Keratinocyte (primary cell): Measurements from ENCODE around the gene ATP2B2. TPM values are rescaled to one million over a fixed set of nuclear protein-coding genes. Genes with fewer than 3 reads are reported as not detected.

Experiments used
- DNase-seq: peaks from one replicate; pipeline ENCODE4 v3.0.0-alpha.2; 2011; ENCODE audit warnings: low read depth, missing footprints, low spot score
- FAIRE-seq: peaks from 2 replicates; lab custom pipeline; 2011; peaks lifted over from hg19 to GRCh38; lab: Jason Lieb, UNC
- H2AFZ ChIP-seq: 2 replicates; pipeline ENCODE4 v1.6.0; 2012; ENCODE audit warnings: low read length, control low read depth, inconsistent platforms; ENCODE audit not compliant: control insufficient read depth
- H3K27ac ChIP-seq: 2 replicates; pipeline ENCODE4 v1.5.1; 2011; ENCODE audit warnings: low read length; ENCODE audit not compliant: control insufficient read depth, insufficient read depth
- H3K27me3 ChIP-seq: 3 replicates; pipeline ENCODE4 v1.6.0; 2011; ENCODE audit warnings: low read length; ENCODE audit not compliant: control insufficient read depth, insufficient read depth; ENCODE audit errors: extremely low read depth
- H3K36me3 ChIP-seq, 2 experiments: 2 replicates in 1 of 2; 3 replicates in 1 of 2; pipeline ENCODE4 v1.5.1; 2011; ENCODE audit warnings: low read length in 2 of 2, mild to moderate bottlenecking in 1 of 2; ENCODE audit not compliant: control insufficient read depth in 2 of 2, insufficient read depth in 2 of 2; ENCODE audit errors: extremely low read depth in 1 of 2
- H3K4me1 ChIP-seq: 3 replicates; pipeline ENCODE4 v1.5.1; 2011; ENCODE audit warnings: low read length; ENCODE audit not compliant: control insufficient read depth, insufficient read depth; ENCODE audit errors: extremely low read depth
- H3K4me2 ChIP-seq: 3 replicates; pipeline ENCODE4 v1.6.0; 2011; ENCODE audit warnings: low read depth, low read length; ENCODE audit not compliant: control insufficient read depth, insufficient read depth; ENCODE audit errors: extremely low read depth
- H3K4me3 ChIP-seq, 3 experiments: fragments of 200-600 bp in 1 of 3; sonication (generic) in 1 of 3; 2 replicates in 2 of 3; 3 replicates in 1 of 3; pipeline ENCODE4 v1.5.1; 2011 to 2016; ENCODE audit warnings: low read length in 3 of 3, mild to moderate bottlenecking in 3 of 3, control low read depth in 2 of 3, inconsistent platforms in 1 of 3, low read depth in 1 of 3, mixed read lengths in 1 of 3, mixed run types in 1 of 3, moderate library complexity in 1 of 3; ENCODE audit not compliant: control insufficient read depth in 2 of 3, insufficient read depth in 2 of 3; ENCODE audit errors: extremely low read depth in 1 of 3
- H3K79me2 ChIP-seq: 2 replicates; pipeline ENCODE4 v1.6.0; 2012; ENCODE audit warnings: low read length; ENCODE audit not compliant: control insufficient read depth, insufficient read depth
- H3K9ac ChIP-seq: 3 replicates; pipeline ENCODE4 v1.6.0; 2011; ENCODE audit warnings: low read length; ENCODE audit not compliant: control insufficient read depth, insufficient read depth; ENCODE audit errors: extremely low read depth
- H3K9me1 ChIP-seq: 3 replicates; pipeline ENCODE4 v1.6.0; 2011; ENCODE audit warnings: low read length; ENCODE audit not compliant: control insufficient read depth, insufficient read depth; ENCODE audit errors: extremely low read depth
- H3K9me3 ChIP-seq: 2 replicates; pipeline ENCODE4 v1.5.1; 2012; ENCODE audit warnings: low read depth, low read length; ENCODE audit not compliant: control insufficient read depth
- H4K20me1 ChIP-seq: 3 replicates; pipeline ENCODE4 v1.6.0; 2011; ENCODE audit warnings: low read length; ENCODE audit not compliant: control insufficient read depth, insufficient read depth; ENCODE audit errors: extremely low read depth
- CTCF ChIP-seq, 3 experiments: IDR thresholded peaks in 1 of 3; conservative IDR thresholded peaks in 1 of 3; optimal IDR thresholded peaks in 1 of 3; 2 replicates in 2 of 3; 3 replicates in 1 of 3; pipeline versions ENCODE3 to v1.5.1; 2011; ENCODE audit warnings: low read length in 3 of 3, mild to moderate bottlenecking in 3 of 3, moderate library complexity in 2 of 3, control low read depth in 1 of 3, inconsistent platforms in 1 of 3; ENCODE audit not compliant: insufficient read depth in 2 of 3; ENCODE audit errors: extremely low read depth in 1 of 3
- EZH2 ChIP-seq: IDR thresholded peaks from one replicate; pipeline ENCODE4 v1.6.1; 2012; ENCODE audit warnings: inconsistent platforms, mild to moderate bottlenecking, low read length, moderate library complexity
- dilution Hi-C: fragments of 300-500 bp; cut with MboI; formaldehyde crosslinking; loops from one replicate; pipeline ENCODE4 v1.7.0; 2020; ENCODE audit warnings: low sequenced_read_pairs; ENCODE audit not compliant: extremely low pct_ligation_motif_present
- polyA plus RNA-seq, 5 experiments: library from polyadenylated mRNA; depleted of rRNA in 3 of 5; stranded (reverse) in 3 of 5; stranded (forward) in 1 of 5; unstranded in 1 of 5; fragments of >200 nt; gene quantifications; 1 replicate in 1 of 5; 2 replicates in 3 of 5; 3 replicates in 1 of 5; pipeline versions ENCODE4 v1.2.1 to v1.2.3, GENCODE V29; 2011 to 2012; ENCODE audit warnings: missing spikeins in 2 of 5, low read depth in 1 of 5, low replicate concordance in 1 of 5

Gene ATP2B2
- polyA plus RNA-seq, 1 donor (not counting 4 experiments of a cell fraction or from before 2014, with no cell fraction given): not detected

DNA sequence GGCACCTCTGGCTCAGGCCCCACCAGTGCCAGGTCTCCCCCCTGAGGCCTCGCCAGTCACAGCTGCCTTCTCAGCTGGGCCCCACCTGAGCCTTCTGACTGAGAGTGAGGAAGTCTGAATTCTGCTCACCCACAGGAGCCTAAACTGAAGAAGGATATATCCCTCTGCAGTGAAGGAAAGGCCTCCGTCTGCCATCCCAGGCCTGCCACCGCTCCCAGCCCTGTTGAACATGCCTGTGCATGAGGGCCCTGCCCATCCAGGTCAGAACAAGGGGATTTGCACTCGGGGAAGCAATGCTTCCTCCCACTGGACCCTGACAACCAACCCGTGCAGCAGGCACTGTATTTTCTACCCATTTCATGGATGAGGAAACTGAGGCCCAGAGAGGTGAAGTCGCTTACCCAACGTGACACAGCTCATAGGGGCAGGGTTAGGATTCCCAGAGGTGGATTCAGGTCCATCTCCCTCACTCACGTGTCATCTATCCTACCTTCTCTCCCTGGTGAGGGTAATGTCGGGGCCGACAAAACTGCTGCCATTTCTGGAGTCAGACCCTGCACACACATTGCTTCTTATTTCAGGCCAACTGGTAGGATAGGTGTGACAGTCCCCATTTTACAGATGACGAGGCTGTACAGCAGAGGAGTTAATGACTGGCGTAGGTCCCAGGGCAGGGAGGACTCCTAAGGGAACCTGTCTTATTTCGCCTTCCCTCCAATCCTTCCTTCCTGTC is 22.6 kb downstream of the ATP2B2 start:
- TF ChIP-seq EZH2 (no peak), CTCF (optimal IDR thresholded peaks at IDR 0.05 in 1 of 3, IDR thresholded peaks at IDR 0.05 in 1 of 3, conservative IDR thresholded peaks at IDR 0.05 in 1 of 3; ENCODE audit: extremely low read depth in 1 of 3, insufficient read depth in 2 of 3, low read length in 3 of 3) (no peak)
- Histone ChIP-seq H3K4me3 (no peak overlapping the region), H3K9me3 (no peaks in the 10 kb centered on the region), H3K9me1 (no peaks in the 10 kb centered on the region), H3K79me2 (no peaks in the 10 kb centered on the region), H4K20me1 (peaks cover 3% of the 10 kb centered on the region), H3K4me2 (no peak overlapping the region), H3K36me3 (no peaks in the 10 kb centered on the region), H3K27me3 (peaks cover 15% of the 10 kb centered on the region), H3K27ac (no peak overlapping the region), H3K4me1 (no peaks in the 10 kb centered on the region), H2AFZ (no peak overlapping the region), H3K9ac (no peak overlapping the region)
- DNase-seq (no peak), FAIRE-seq (no peak)
- dilution Hi-C loops: no loop called here

- Histone ChIP-seq H3K27ac (no peak overlapping the region), H3K9me3 (no peaks in the 10 kb centered on the region), H3K4me1 (no peaks in the 10 kb centered on the region), H3K79me2 (no peaks in the 10 kb centered on the region), H3K27me3 (peaks cover 23% of the 10 kb centered on the region), H3K36me3 (no peaks in the 10 kb centered on the region), H3K4me2 (no peak overlapping the region), H2AFZ (no peak overlapping the region), H3K4me3 (no peak overlapping the region), H3K9ac (no peak overlapping the region), H3K9me1 (no peaks in the 10 kb centered on the region), H4K20me1 (peaks cover 3% of the 10 kb centered on the region)
- FAIRE-seq (no peak), DNase-seq (no peak)
- dilution Hi-C loops: no loop called here
- TF ChIP-seq EZH2: no peak
- TF ChIP-seq CTCF (optimal IDR thresholded peaks at IDR 0.05 in 1 of 3, IDR thresholded peaks at IDR 0.05 in 1 of 3, conservative IDR thresholded peaks at IDR 0.05 in 1 of 3; ENCODE audit: extremely low read depth in 1 of 3, insufficient read depth in 2 of 3, low read length in 3 of 3): no peak
Measured at GRCh38 chr3:10480871-10481378, 24.5 kb downstream of the ATP2B2 start.
